OCI-LY1 (cell line): ENCODE results near the gene TIAL1.

ENCODE experiments used
- CTCF ChIP-seq: fragments of 200-600 bp; sonication (generic), shearing (Covaris generic); IDR thresholded peaks from 2 replicates; pipeline ENCODE4 v1.5.1; 2017; ENCODE audit warnings: mild to moderate bottlenecking, antibody characterized with exemption, low read length, moderate library complexity, mixed read lengths
- EZH2 ChIP-seq: fragments of 200-600 bp; sonication (generic), shearing (Covaris generic); IDR thresholded peaks from 2 replicates; pipeline ENCODE4 v1.8.0; 2017; ENCODE audit warnings: borderline replicate concordance, mixed run types, mild to moderate bottlenecking, antibody characterized with exemption, low read length, moderate library complexity, mixed read lengths

GRCh38 chr10:119531067-119531466 lies 65.7 kb downstream of the TIAL1 start:
- TF ChIP-seq CTCF (no peak), EZH2 (no peak)
